NCI-H524 treated with DMSO at 0.1 percent for 48 hours (cell line): ENCODE data around the gene DDX27.
"Not testable (repeated sequence)": the region's sequence is repeated elsewhere in the genome, so short reads cannot be mapped to it uniquely, and the experiment has no call there.

Source experiments
- DNase-seq: peaks from one replicate; lab custom pipeline; 2025; lab: John Stamatoyannopoulos, UW

Gene DDX27

GRCh38 chr20:49207076-49207475 is 12.1 kb upstream of the DDX27 start:
- no peak for DNase-seq

- DNase-seq = no peak
Observed at GRCh38 chr20:49210101-49210756, 9.0 kb upstream of the DDX27 start.

- DNase-seq = no peak
Observed at GRCh38 chr20:49210757-49211110, 8.5 kb upstream of the DDX27 start.

DNA sequence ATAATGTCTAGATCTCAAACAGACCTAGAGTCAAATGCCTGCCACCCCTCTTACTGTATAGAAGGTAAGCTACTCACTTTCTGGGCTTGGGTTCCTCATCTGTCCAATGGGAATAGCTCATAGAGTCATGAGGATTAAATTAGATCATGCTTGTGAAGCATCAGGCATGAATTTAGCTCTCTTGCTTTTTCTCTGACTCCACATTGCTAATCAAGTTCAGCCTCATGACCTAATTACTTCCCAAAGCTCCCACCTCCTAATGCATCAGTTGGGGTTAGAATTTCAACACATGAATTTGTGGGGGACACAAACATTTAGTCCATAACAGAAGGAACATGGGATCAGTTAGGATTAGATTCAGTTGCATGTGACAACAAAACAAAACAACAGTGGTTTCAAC is 4.6 kb upstream of the DDX27 start:
- DNase-seq = no peak

GRCh38 chr20:49215232-49215631 is 4.0 kb upstream of the DDX27 start:
- no peak for DNase-seq

GRCh38 chr20:49216991-49217578 is 2.1 kb upstream of the DDX27 start:
- peak; percentile 49 for DNase-seq

DNA sequence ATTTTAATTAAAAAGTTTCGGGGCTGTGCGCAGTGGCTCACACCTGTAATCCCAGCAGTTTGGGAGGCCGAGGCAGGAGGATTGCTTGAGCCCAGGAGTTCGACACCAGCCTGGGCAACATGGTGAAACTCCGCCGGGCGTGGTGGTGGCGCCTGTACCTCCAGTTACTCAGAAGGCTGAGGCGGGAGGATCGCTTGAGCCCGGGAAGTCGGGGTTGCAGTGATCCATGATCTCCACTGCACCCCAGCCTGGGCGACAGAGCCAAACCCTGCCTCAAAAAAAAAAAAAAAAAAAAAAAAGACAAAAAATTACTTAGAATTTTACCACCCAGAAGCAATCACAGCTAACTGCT is 501 bp upstream of the DDX27 start:
- not testable (repeated sequence) for DNase-seq

- DNase-seq = no peak
Observed at GRCh38 chr20:49219924-49220831, 962 bp downstream of the DDX27 start.

DNA sequence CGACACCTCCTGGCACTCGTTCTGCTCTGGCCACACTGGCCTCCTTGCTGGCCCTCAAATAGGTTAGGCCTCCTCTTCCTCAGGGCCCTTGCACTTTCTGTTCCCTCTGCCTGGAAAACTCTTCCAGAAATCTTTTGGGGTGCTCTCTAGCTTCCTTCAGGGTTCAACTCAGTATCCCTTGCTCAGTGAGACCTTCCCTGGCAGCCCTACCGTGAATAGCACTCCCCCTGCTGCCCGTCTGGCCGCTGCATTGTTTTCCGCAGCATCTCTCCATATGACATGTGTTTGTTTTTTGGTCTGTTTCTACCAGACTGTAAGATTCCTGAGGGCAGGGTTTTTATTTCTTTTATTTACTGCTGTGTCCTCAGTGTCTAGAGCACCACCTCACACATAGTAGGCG is 6.7 kb downstream of the DDX27 start:
- DNase-seq = no peak

GRCh38 chr20:49228676-49229075 is 9.5 kb downstream of the DDX27 start:
- peak; percentile 95 for DNase-seq

GRCh38 chr20:49229381-49229780 is 10.2 kb downstream of the DDX27 start:
- DNase-seq = no peak

- no peak for DNase-seq
Observed at GRCh38 chr20:49230021-49230420, 10.8 kb downstream of the DDX27 start.

GRCh38 chr20:49230561-49231133 is 11.4 kb downstream of the DDX27 start:
- peak; percentile 99 for DNase-seq

DNA sequence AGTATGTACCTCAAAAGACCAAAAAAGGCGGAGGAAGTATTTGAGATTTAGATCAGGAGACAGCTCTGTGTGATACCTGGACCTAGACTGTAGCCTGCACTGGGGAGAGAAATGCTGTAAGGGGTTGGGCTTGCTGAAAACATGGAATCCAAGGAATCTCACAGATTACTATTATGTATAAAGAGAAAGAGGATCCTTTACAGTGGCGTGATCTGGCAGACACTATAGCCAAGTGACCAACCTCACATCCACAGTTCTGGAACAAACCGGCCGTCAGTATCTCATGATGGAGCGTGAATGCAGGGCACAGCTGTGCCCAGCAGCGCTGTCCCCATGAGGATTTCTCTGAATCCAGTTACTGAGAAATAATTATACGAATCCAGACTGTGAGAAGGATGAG is 12.3 kb downstream of the DDX27 start:
- DNase-seq = no peak

DNA sequence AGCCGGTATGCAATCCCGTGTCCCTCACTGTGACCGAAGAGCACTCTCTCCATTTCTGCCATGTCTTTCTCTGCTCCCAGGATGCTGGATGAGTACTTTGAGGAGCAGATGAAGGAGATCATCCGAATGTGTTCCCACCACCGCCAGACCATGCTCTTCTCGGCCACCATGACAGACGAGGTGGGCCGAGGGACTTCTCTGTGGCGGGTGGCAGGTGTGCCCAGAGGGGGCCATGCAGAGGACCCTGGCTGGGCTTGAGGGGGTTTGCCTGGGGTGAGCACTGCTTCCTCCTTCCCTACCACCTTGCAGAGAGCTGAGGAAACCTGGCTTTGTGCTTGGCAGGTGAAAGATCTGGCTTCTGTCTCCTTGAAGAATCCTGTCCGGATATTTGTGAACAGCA is 14.0 kb downstream of the DDX27 start:
- DNase-seq = no peak

- no peak for DNase-seq
Observed at GRCh38 chr20:49234831-49235230, 15.6 kb downstream of the DDX27 start.

- no peak for DNase-seq
Observed at GRCh38 chr20:49236301-49236700, 17.1 kb downstream of the DDX27 start.

GRCh38 chr20:49237531-49237930 is 18.3 kb downstream of the DDX27 start:
- no peak for DNase-seq

GRCh38 chr20:49245921-49246740 is 26.9 kb downstream of the DDX27 start:
- no peak for DNase-seq

DNA sequence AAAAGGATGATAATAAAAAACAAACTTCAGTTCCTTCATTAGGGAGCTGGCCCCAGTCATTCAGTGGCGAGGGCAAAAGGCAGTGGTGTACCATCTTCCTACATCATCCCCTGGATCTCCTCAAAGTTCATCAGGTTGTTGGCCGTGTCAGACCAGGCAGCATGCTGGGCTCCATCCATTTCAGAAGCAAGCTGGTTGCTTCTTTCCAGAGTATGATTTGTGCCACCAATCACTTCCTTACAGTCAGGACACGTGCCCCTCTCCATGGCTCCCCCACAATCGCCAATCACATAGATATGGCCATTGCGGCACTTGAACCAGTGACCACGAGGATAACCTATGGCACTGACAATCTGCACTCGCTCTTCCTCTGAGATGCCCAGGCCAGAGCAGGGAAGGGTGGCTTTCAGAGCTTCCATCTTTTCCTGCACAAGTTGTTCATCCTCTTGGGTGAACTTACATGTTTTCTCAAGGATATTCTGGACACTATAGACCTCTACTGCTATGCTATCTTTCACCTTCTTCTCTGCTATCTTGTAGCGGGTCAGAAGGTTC is 28.0 kb downstream of the DDX27 start:
- no peak for DNase-seq

- DNase-seq = no peak
Observed at GRCh38 chr20:49247792-49248191, 28.6 kb downstream of the DDX27 start.

DNA sequence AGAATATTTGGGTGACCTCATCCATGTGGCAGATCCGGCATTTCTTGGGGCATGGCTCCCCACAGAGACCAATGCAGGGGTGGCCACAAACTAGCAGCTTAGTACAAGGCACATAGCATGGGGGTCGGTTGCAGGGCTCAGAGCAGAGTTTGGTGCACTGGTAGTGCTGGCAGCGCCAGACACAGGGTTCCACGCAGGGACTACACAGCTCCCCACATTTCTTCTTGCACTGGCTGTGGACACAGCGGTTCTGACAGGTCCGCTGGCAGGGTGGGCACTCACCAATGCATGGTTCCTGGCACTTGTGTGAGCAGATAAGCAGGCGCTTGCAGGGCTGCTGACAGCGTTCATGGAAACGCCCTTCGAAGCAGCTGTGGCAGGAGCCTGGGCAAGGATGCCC is 29.1 kb downstream of the DDX27 start:
- no peak for DNase-seq
